GM18505 (cell line): ENCODE results near the gene GZMH.
"Not testable (repeated sequence)": the region's sequence is repeated elsewhere in the genome, so short reads cannot be mapped to it uniquely, and the experiment has no call there.

Source experiments
- ATAC-seq: cut with Tn5 transposase; IDR thresholded peaks from one replicate; pipeline ENCODE4 v1.9.1; 2021; ENCODE audit not compliant: unreplicated experiment
- POLR2A ChIP-seq: IDR thresholded peaks from 4 replicates; pipeline ENCODE4 v1.6.1; 2011; ENCODE audit warnings: borderline replicate concordance; ENCODE audit not compliant: insufficient read depth, insufficient read length; ENCODE audit errors: extremely low read depth

The GZMH gene

DNA sequence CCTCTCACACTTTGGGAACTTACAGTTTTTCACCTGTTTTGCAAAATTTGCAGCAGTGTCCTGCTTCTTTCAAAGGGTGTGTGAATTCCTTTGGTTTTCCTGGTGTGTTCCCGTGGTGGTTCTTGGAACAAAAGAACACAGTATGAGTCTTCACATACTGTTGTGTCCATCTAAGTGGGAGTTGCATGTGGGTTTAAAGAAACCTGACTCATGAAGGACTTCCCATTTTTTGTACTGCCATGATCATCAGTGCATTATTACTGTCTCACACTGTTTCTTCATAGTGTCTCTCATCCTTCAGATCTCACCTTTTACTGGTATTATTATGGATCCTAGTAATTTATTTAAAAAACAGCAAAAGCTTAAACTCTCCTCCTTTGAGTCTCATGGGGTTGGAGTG is 3.8 kb upstream of the GZMH start:
- no peak for ATAC-seq
- no peak for TF ChIP-seq POLR2A

- no peak for ATAC-seq
- no peak for TF ChIP-seq POLR2A
Observed at GRCh38 chr14:24612196-24612595, 2.7 kb upstream of the GZMH start.

DNA sequence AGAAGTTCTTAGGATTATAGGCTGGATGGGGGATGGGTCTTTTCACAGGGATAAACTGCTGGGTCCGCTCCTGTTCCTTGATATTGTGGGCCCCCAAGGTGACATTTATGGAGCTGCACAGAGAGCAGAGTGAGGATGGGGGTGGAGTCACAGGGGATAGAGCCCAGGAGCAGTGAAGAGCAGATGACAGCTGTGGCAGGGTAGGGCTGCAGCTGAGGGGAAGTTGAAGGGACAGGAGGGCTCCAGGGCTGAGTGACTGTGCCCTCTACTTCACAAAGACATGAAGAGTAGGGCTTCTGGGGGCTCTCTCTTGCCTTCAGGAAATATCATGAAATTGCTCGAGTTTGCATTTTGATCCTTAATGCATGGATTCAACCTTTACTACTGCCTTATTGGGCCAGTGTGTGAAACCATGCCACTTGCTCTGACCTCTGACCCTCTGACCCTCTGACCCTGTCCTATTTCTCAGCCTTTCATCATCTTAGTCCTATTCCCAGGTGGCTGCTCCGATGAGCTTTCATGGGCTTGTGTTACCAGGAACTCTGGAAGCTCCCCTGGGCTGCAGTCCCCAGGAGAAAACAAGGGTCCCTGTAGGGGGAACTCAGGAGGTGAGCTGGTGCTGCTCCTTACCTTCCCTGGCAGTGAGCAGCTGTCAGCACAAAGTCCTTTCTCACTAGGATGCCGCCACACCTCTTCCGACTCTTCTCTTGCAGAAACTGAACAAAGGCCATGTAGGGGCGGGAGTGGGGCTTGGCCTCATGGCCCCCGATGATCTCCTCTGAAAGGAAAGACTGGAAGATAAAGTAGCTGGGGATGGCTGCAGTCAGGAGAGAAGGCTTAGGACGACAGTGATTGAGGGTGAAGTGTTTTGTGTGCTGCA is 1.6 kb downstream of the GZMH start:
- no peak for TF ChIP-seq POLR2A
- ATAC-seq: no peak

DNA sequence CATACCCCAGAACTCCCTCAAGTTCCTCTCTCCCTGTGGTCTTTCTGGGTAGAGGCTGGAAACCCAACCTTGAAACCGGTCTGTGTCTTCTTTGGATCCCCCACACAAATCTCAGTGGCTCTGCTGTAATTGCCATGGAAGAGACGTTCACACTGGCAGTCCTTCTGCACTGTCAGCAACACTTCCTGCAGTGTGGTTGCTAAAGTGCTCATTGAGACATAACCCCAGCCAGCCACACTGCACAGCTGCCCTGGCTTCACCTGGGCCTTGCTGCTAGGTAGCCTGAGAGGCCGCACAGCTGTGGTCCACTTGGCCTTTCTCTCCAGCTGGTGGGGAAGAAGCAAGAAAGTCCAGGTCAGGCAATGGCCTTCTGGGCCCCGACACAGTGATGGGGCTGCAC is 2.4 kb downstream of the GZMH start:
- TF ChIP-seq POLR2A: no peak
- ATAC-seq: no peak

GRCh38 chr14:24606297-24606696 is 3.2 kb downstream of the GZMH start:
- no peak for TF ChIP-seq POLR2A
- ATAC-seq: no peak

- TF ChIP-seq POLR2A: no peak
- ATAC-seq: peak; percentile 86
Observed at GRCh38 chr14:24605435-24606190, 3.9 kb downstream of the GZMH start.

DNA sequence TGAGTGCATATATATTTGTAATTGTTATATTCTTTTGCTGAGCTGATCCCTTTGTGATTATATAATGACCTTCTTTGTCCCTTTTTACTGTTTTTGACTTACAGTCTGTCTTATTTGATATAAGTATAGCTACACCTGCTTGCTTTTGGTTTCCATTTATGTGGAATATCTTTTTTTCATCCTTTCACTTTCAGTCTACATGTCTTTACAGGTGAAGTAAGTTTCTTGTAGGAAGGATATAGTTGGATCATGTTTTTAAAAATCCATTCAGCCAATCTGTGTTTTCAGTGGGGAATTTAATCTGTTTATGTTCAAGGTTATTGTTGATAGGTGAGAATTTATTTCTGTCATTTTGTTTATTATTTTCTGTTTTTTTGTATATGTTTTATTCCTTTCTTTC is 12.1 kb downstream of the GZMH start:
- TF ChIP-seq POLR2A: no peak
- ATAC-seq: no peak

DNA sequence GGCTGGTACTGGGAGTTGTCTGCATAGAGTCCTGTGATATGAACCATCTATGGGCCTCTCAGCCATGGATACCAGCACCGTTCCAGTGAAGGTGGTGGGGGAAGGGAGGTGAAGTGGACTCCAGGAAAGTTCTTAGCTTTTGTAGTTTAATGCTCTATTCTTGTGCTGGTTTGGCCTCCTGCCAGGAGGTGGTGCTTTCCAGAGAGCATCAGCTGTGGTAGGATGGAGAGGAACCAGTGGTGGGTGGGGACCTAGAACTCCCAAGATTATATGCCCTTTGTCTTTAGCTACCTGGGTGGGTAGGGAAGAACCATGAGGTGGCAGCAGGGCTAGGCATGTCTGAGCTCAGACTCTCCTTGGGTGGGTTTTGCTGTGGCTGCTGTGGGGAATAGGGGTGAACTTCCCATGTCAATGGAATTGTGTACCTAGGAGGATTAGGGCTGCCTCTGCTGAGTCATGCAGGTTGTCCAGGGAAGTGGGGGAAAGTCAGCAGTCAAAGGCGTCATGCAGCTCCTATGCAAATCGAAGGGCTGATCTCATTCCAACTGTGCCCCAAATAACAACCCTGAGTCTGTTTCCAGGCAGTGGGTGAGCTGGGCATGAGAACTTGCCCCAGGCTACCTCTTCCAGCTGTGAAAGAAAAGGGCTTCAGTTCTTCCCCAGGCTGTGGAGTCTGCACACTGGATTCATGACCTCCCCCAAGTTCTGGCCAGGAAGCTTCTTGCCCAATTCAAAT is 14.2 kb downstream of the GZMH start:
- ATAC-seq: no peak
- TF ChIP-seq POLR2A: no peak

GRCh38 chr14:24591004-24591403 is 18.5 kb downstream of the GZMH start:
- ATAC-seq: not testable (repeated sequence)

GRCh38 chr14:24584402-24584801 is 25.1 kb downstream of the GZMH start:
- not testable (repeated sequence) for ATAC-seq

GRCh38 chr14:24578558-24578957 is 30.9 kb downstream of the GZMH start:
- ATAC-seq: no peak
- no peak for TF ChIP-seq POLR2A

GRCh38 chr14:24576771-24577170 is 32.7 kb downstream of the GZMH start:
- ATAC-seq: no peak
- TF ChIP-seq POLR2A: no peak

GRCh38 chr14:24576182-24576581 is 33.3 kb downstream of the GZMH start, which contains the start of gene CTSG:
TSS of gene CTSG (minus strand) at chr14:24576250. CDS start at chr14:24576223, 27 bp downstream.
- no peak for ATAC-seq
- no peak for TF ChIP-seq POLR2A
